GM18498 (cell line): ENCODE data around the gene HOXD8.

Experiments used
- ATAC-seq: cut with Tn5 transposase; IDR thresholded peaks from one replicate; pipeline ENCODE4 v1.9.1; 2021; ENCODE audit warnings: mild to moderate bottlenecking, moderate library complexity; ENCODE audit not compliant: unreplicated experiment

The HOXD8 gene

GRCh38 chr2:176145085-176145969 lies 15.8 kb downstream of the HOXD8 start:
- ATAC-seq, result no peak

GRCh38 chr2:176146101-176146500 lies 16.6 kb downstream of the HOXD8 start:
- no peak for ATAC-seq

GRCh38 chr2:176146645-176147044 lies 17.1 kb downstream of the HOXD8 start:
- ATAC-seq, result no peak

GRCh38 chr2:176147210-176147799 lies 17.8 kb downstream of the HOXD8 start:
- ATAC-seq, result no peak

GRCh38 chr2:176147800-176148496 lies 18.4 kb downstream of the HOXD8 start:
- ATAC-seq, result no peak

GRCh38 chr2:176148751-176149421 lies 19.4 kb downstream of the HOXD8 start:
- no peak for ATAC-seq

- no peak for ATAC-seq
These were observed 20.0 kb downstream of the HOXD8 start for GRCh38 chr2:176149481-176149938.

- ATAC-seq, result no peak
These were observed 20.6 kb downstream of the HOXD8 start for GRCh38 chr2:176149939-176150583.

- ATAC-seq, result no peak
These were observed 21.3 kb downstream of the HOXD8 start for GRCh38 chr2:176150584-176151441.

- no peak for ATAC-seq
These were observed 22.2 kb downstream of the HOXD8 start, which contains the start of gene HOXD4 for GRCh38 chr2:176151442-176152287. TSS of gene HOXD4 (plus strand) at chr2:176151550. CDS start at chr2:176151634, 84 bp downstream.

- no peak for ATAC-seq
These were observed 23.1 kb downstream of the HOXD8 start for GRCh38 chr2:176152350-176153181.

- no peak for ATAC-seq
These were observed 25.2 kb downstream of the HOXD8 start for GRCh38 chr2:176154576-176155252.

- ATAC-seq, result no peak
These were observed 26.0 kb downstream of the HOXD8 start for GRCh38 chr2:176155356-176156044.

GRCh38 chr2:176156301-176156806 lies 26.8 kb downstream of the HOXD8 start:
- no peak for ATAC-seq

- ATAC-seq, result no peak
These were observed 27.4 kb downstream of the HOXD8 start, which contains the start of gene HOXD3 for GRCh38 chr2:176156807-176157498. TSS of gene HOXD3 (plus strand) at chr2:176157307. CDS start at chr2:176169115, 11,808 bp downstream.
